ENCODE measurements around the gene SRGAP1.
"Not testable (repeated sequence)": the region's sequence is repeated elsewhere in the genome, so short reads cannot be mapped to it uniquely, and the experiment has no call there.

Gene SRGAP1

DNA sequence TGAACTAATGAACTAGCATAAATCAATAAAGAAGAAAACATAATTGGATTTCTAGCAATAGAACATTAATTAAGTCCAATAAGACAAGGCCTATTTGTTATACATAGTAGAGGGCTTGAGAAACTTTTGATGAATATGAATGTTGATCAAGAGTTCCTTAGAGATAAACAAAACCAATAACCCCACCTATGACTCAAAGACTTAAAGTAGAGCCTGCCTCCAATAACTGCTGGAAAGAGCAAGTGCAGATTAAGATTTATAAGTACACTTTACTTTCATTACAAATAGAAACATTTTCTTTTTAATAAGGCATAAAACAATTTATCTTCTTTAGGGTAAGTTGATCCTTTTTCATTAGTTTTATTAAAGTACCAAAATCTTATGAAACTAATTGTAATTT, 185.7 kb downstream of the SRGAP1 start:
- TF ChIP-seq ZNF292 (tag by site-specific recombination; IDR thresholded peaks at IDR 0.05; ENCODE audit: borderline replicate concordance, low read depth) (no peak), ZBTB7A (tag by site-specific recombination; IDR thresholded peaks at IDR 0.05; ENCODE audit: low read depth) (no peak), GLIS2 (tag by site-specific recombination; IDR thresholded peaks at IDR 0.05) (no peak), ZNF146 (tag by site-specific recombination; IDR thresholded peaks at IDR 0.05) (no peak), TCF7L2 (IDR thresholded peaks at IDR 0.05; ENCODE audit: borderline replicate concordance, low read depth, low read length) (no peak), ZNF555 (tag by site-specific recombination; conservative IDR thresholded peaks at IDR 0.05) (no peak), SETDB1 (IDR thresholded peaks at IDR 0.05; ENCODE audit: insufficient read length, low read length) (no peak), ZFP3 (tag by site-specific recombination; IDR thresholded peaks at IDR 0.05; ENCODE audit: low read depth) (no peak), ZNF2 (tag by site-specific recombination; IDR thresholded peaks at IDR 0.05) (no peak), ZNF350 (tag by site-specific recombination; IDR thresholded peaks at IDR 0.05) (no peak), ZNF391 (tag by site-specific recombination; IDR thresholded peaks at IDR 0.05; ENCODE audit: borderline replicate concordance, low read depth) (no peak), ZNF274 (IDR thresholded peaks at IDR 0.05; ENCODE audit: low read length) (no peak), ZNF274 (tag by site-specific recombination; IDR thresholded peaks at IDR 0.05; ENCODE audit: borderline replicate concordance) (no peak)
- TF ChIP-seq, protein P1, sequence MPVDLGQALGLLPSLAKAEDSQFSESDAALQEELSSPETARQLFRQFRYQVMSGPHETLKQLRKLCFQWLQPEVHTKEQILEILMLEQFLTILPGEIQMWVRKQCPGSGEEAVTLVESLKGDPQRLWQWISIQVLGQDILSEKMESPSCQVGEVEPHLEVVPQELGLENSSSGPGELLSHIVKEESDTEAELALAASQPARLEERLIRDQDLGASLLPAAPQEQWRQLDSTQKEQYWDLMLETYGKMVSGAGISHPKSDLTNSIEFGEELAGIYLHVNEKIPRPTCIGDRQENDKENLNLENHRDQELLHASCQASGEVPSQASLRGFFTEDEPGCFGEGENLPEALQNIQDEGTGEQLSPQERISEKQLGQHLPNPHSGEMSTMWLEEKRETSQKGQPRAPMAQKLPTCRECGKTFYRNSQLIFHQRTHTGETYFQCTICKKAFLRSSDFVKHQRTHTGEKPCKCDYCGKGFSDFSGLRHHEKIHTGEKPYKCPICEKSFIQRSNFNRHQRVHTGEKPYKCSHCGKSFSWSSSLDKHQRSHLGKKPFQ (tag by site-specific recombination; IDR thresholded peaks at IDR 0.05) = no peak
- TF ChIP-seq, protein P2, sequence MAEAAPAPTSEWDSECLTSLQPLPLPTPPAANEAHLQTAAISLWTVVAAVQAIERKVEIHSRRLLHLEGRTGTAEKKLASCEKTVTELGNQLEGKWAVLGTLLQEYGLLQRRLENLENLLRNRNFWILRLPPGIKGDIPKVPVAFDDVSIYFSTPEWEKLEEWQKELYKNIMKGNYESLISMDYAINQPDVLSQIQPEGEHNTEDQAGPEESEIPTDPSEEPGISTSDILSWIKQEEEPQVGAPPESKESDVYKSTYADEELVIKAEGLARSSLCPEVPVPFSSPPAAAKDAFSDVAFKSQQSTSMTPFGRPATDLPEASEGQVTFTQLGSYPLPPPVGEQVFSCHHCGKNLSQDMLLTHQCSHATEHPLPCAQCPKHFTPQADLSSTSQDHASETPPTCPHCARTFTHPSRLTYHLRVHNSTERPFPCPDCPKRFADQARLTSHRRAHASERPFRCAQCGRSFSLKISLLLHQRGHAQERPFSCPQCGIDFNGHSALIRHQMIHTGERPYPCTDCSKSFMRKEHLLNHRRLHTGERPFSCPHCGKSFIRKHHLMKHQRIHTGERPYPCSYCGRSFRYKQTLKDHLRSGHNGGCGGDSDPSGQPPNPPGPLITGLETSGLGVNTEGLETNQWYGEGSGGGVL (tag by site-specific recombination; IDR thresholded peaks at IDR 0.05) = no peak
- TF ChIP-seq, protein P3, sequence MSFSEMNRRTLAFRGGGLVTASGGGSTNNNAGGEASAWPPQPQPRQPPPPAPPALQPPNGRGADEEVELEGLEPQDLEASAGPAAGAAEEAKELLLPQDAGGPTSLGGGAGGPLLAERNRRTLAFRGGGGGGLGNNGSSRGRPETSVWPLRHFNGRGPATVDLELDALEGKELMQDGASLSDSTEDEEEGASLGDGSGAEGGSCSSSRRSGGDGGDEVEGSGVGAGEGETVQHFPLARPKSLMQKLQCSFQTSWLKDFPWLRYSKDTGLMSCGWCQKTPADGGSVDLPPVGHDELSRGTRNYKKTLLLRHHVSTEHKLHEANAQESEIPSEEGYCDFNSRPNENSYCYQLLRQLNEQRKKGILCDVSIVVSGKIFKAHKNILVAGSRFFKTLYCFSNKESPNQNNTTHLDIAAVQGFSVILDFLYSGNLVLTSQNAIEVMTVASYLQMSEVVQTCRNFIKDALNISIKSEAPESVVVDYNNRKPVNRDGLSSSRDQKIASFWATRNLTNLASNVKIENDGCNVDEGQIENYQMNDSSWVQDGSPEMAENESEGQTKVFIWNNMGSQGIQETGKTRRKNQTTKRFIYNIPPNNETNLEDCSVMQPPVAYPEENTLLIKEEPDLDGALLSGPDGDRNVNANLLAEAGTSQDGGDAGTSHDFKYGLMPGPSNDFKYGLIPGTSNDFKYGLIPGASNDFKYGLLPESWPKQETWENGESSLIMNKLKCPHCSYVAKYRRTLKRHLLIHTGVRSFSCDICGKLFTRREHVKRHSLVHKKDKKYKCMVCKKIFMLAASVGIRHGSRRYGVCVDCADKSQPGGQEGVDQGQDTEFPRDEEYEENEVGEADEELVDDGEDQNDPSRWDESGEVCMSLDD (tag by site-specific recombination; IDR thresholded peaks at IDR 0.05) = no peak
- TF ChIP-seq, protein P4, sequence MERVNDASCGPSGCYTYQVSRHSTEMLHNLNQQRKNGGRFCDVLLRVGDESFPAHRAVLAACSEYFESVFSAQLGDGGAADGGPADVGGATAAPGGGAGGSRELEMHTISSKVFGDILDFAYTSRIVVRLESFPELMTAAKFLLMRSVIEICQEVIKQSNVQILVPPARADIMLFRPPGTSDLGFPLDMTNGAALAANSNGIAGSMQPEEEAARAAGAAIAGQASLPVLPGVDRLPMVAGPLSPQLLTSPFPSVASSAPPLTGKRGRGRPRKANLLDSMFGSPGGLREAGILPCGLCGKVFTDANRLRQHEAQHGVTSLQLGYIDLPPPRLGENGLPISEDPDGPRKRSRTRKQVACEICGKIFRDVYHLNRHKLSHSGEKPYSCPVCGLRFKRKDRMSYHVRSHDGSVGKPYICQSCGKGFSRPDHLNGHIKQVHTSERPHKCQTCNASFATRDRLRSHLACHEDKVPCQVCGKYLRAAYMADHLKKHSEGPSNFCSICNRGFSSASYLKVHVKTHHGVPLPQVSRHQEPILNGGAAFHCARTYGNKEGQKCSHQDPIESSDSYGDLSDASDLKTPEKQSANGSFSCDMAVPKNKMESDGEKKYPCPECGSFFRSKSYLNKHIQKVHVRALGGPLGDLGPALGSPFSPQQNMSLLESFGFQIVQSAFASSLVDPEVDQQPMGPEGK (tag by site-specific recombination; IDR thresholded peaks at IDR 0.05) = no peak
- TF ChIP-seq, protein P5, sequence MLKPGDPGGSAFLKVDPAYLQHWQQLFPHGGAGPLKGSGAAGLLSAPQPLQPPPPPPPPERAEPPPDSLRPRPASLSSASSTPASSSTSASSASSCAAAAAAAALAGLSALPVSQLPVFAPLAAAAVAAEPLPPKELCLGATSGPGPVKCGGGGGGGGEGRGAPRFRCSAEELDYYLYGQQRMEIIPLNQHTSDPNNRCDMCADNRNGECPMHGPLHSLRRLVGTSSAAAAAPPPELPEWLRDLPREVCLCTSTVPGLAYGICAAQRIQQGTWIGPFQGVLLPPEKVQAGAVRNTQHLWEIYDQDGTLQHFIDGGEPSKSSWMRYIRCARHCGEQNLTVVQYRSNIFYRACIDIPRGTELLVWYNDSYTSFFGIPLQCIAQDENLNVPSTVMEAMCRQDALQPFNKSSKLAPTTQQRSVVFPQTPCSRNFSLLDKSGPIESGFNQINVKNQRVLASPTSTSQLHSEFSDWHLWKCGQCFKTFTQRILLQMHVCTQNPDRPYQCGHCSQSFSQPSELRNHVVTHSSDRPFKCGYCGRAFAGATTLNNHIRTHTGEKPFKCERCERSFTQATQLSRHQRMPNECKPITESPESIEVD (tag by site-specific recombination; IDR thresholded peaks at IDR 0.05) = no peak
- Histone ChIP-seq H3K9me3 (ENCODE audit: control insufficient read depth, insufficient read depth, low read depth, low read length) (no peaks in the 10 kb centered on the region), H3K27ac (ENCODE audit: extremely low read depth, low read depth, low read length) (no peak overlapping the region), H3K36me3 (ENCODE audit: control insufficient read depth in 2 of 2, insufficient read depth in 1 of 2, low read length in 2 of 2) (no peaks in the 10 kb centered on the region), H3K4me3 (ENCODE audit: low read depth, low read length) (no peak overlapping the region), H3K4me1 (ENCODE audit: control insufficient read depth, insufficient read depth, low read length) (no peaks in the 10 kb centered on the region)
- CTCF ChIA-PET = no interaction called here
- POLR2A ChIA-PET = no interaction called here

DNA sequence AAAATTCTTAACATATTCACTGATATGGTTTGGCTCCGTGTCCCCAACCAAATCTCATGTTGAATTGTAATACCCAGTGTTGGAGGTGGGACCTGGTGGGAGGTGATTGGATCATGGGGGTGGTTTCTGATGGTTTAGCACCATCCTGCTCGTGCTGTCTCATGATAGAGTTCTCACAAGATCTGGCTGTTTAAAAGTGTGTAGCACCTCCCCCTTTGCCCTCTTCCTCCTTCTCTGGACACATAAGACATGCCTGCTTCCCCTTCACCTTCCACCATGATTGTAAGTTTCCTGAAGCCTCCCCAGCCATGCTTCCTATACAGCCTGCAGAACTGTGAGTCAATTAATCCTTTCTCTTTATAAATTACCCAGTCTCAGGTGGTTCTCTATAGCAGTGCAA, 189.6 kb downstream of the SRGAP1 start:
- POLR2A ChIA-PET; H3K27ac ChIP-seq (ENCODE audit: extremely low read depth, low read depth, low read length); H3K9me3 ChIP-seq (ENCODE audit: control insufficient read depth, insufficient read depth, low read depth, low read length); H3K4me1 ChIP-seq (ENCODE audit: control insufficient read depth, insufficient read depth, low read length); H3K36me3 ChIP-seq (ENCODE audit: control insufficient read depth in 2 of 2, insufficient read depth in 1 of 2, low read length in 2 of 2); CTCF ChIA-PET; H3K4me3 ChIP-seq (ENCODE audit: low read depth, low read length): not testable (repeated sequence)
